Liver (tissue), 3 donors: ENCODE results near the gene SLC16A5.

Experiments used
- CTCF ChIP-seq: fragments of 150-350 bp; IDR thresholded peaks from 2 replicates; pipeline ENCODE4 v1.5.1; 2017; ENCODE audit warnings: improper control_type of control experiment, low read depth, low read length; ENCODE audit not compliant: missing input control
- JUND ChIP-seq, 2 donors: IDR thresholded peaks; 2 replicates each; pipeline ENCODE4 v1.6.1; 2016; ENCODE audit warnings: antibody characterized with exemption in 2 of 2
- YY1 ChIP-seq: IDR thresholded peaks from 2 replicates; pipeline ENCODE4 v1.6.1; 2016; ENCODE audit warnings: antibody characterized with exemption, mild to moderate bottlenecking
- ZBTB33 ChIP-seq: IDR thresholded peaks from 2 replicates; pipeline ENCODE4 v1.6.1; 2016; ENCODE audit warnings: antibody characterized with exemption
- donor health status: healthy.
- donor health status: healthy.

- no peak for TF ChIP-seq CTCF
- TF ChIP-seq YY1, result no peak
- TF ChIP-seq ZBTB33, result no peak
- no peak for TF ChIP-seq JUND (IDR thresholded peaks at IDR 0.05)
These were observed 60.3 kb downstream of the SLC16A5 start for GRCh38 chr17:75147878-75148546.
